Stimulated activated CD4-positive, alpha-beta T cell treated with anti-CD3 and anti-CD28 coated beads, TNF-alpha, amount 100 ng/mL, for 4 hours (primary cell): Measurements from ENCODE around the gene MOSMO.

Experiments
- DNase-seq, 3 experiments: peaks; one replicate each; pipeline ENCODE4 v3.0.0-alpha.2; 2020; ENCODE audit warnings: low read depth in 3 of 3

The MOSMO gene

GRCh38 chr16:22050963-22051362 is 43.1 kb downstream of the MOSMO start:
- DNase-seq = no peak

GRCh38 chr16:22052980-22053379 is 45.1 kb downstream of the MOSMO start:
- DNase-seq = no peak

GRCh38 chr16:22053921-22054341 is 46.0 kb downstream of the MOSMO start:
- no peak for DNase-seq

- no peak for DNase-seq
These were observed 47.1 kb downstream of the MOSMO start for GRCh38 chr16:22054847-22055590.

- no peak for DNase-seq
These were observed 48.0 kb downstream of the MOSMO start for GRCh38 chr16:22055881-22056280.

- no peak for DNase-seq
These were observed 56.1 kb downstream of the MOSMO start for GRCh38 chr16:22063888-22064467.

- DNase-seq = no peak
These were observed 57.3 kb downstream of the MOSMO start for GRCh38 chr16:22065252-22065651.

- no peak for DNase-seq
These were observed 62.7 kb downstream of the MOSMO start for GRCh38 chr16:22070361-22071330.

- no peak for DNase-seq
These were observed 63.5 kb downstream of the MOSMO start for GRCh38 chr16:22071331-22071910.

- DNase-seq = no peak
These were observed 65.4 kb downstream of the MOSMO start for GRCh38 chr16:22073350-22073749.

- no peak for DNase-seq
These were observed 67.3 kb downstream of the MOSMO start for GRCh38 chr16:22075043-22075757.

- DNase-seq = no peak
These were observed 67.9 kb downstream of the MOSMO start for GRCh38 chr16:22075776-22076175.

GRCh38 chr16:22077700-22078313 is 69.9 kb downstream of the MOSMO start:
- DNase-seq = peak; percentile 39 to 54 (median 45)

GRCh38 chr16:22078656-22079055 is 70.7 kb downstream of the MOSMO start:
- no peak for DNase-seq

GRCh38 chr16:22081050-22081449 is 73.1 kb downstream of the MOSMO start:
- no peak for DNase-seq

GRCh38 chr16:22086440-22086839 is 78.5 kb downstream of the MOSMO start:
- no peak for DNase-seq

- no peak for DNase-seq
These were observed 80.7 kb downstream of the MOSMO start for GRCh38 chr16:22088642-22089041.

- no peak for DNase-seq
These were observed 82.0 kb downstream of the MOSMO start for GRCh38 chr16:22089910-22090309.

- DNase-seq = no peak
These were observed 83.8 kb downstream of the MOSMO start for GRCh38 chr16:22091721-22092120.

GRCh38 chr16:22092143-22092933 is 84.4 kb downstream of the MOSMO start, which contains the start of gene VWA3A:
VWA3A (plus strand) TSS chr16:22092541; CDS start chr16:22092638, 97 bp downstream.
- no peak for DNase-seq
